Activated CD8-positive, alpha-beta memory T cell treated with anti-CD3 and anti-CD28 coated beads, Interleukin-2, amount 10 ng/mL, durations not matched to agents 7 days and 5 days (primary cell): ENCODE measurements around the gene EPB41L2. TPM values are rescaled to one million over a fixed set of nuclear protein-coding genes. Genes with fewer than 3 reads are reported as not detected.
"Not testable (repeated sequence)": the region's sequence is repeated elsewhere in the genome, so short reads cannot be mapped to it uniquely, and the experiment has no call there.

Experiments
- ATAC-seq: fragments of 150-1000 bp; cut with Tn5 transposase; one replicate; pipeline ENCODE4 v1.10.0; 2021; ENCODE audit warnings: moderate library complexity
- CTCF ChIA-PET: fragments of 350-600 bp; sonication (Branson Sonifier 250); formaldehyde crosslinking; loops from one replicate; lab custom pipeline; 2021; ENCODE audit warnings: antibody characterized with exemption; lab: Charles Lee
- DNase-seq: peaks from one replicate; pipeline ENCODE4 v3.0.0-alpha.2; 2020
- H3K27ac Mint-ChIP-seq: one replicate; pipeline ENCODE4 v1.8.0; 2021; ENCODE audit warnings: mild to moderate bottlenecking, mixed read lengths
- H3K27me3 Mint-ChIP-seq: one replicate; pipeline ENCODE4 v1.8.0; 2021; ENCODE audit warnings: mixed read lengths
- H3K36me3 Mint-ChIP-seq: one replicate; pipeline ENCODE4 v1.8.0; 2021; ENCODE audit warnings: mild to moderate bottlenecking, mixed read lengths
- H3K4me1 Mint-ChIP-seq: one replicate; pipeline ENCODE4 v1.8.0; 2021; ENCODE audit warnings: mixed read lengths
- H3K4me3 Mint-ChIP-seq: one replicate; pipeline ENCODE4 v1.8.0; 2021; ENCODE audit warnings: mild to moderate bottlenecking, moderate library complexity, mixed read lengths
- H3K9me3 Mint-ChIP-seq: one replicate; pipeline ENCODE4 v1.8.0; 2022; ENCODE audit warnings: low read depth, mixed read lengths
- total RNA-seq, 2 experiments: library from RNA; stranded (reverse); gene quantifications; one replicate each; pipeline ENCODE4 v1.2.3, GENCODE V29; 2021

Gene EPB41L2
- total RNA-seq, 2 experiments from 2014 or later = 32.8 to 58.0 TPM

- ATAC-seq (no peak), DNase-seq (no peak)
- H3K27me3 Mint-ChIP-seq = no peaks in the 10 kb centered on the region
- peaks cover 3% of the 10 kb centered on the region for H3K4me1 Mint-ChIP-seq
- H3K9me3 Mint-ChIP-seq = no peaks in the 10 kb centered on the region
- no peak overlapping the region for H3K27ac Mint-ChIP-seq
- H3K4me3 Mint-ChIP-seq = no peak overlapping the region
- CTCF ChIA-PET = interaction anchor here (1.4 kb wide), 1 partner anchor 29 kb away, joined by 4 read pairs; no protein-coding TSS in a partner anchor
- H3K36me3 Mint-ChIP-seq = peaks cover 5% of the 10 kb centered on the region
Observed at GRCh38 chr6:130815200-130816071, 247.6 kb downstream of the EPB41L2 start.

- ATAC-seq = no peak
- H3K4me1 Mint-ChIP-seq = peaks cover 3% of the 10 kb centered on the region
- H3K27me3 Mint-ChIP-seq = no peaks in the 10 kb centered on the region
- H3K36me3 Mint-ChIP-seq = peaks cover 5% of the 10 kb centered on the region
- H3K9me3 Mint-ChIP-seq = no peaks in the 10 kb centered on the region
- DNase-seq = no peak
- no peak overlapping the region for H3K27ac Mint-ChIP-seq
- CTCF ChIA-PET = interaction anchor here (1.4 kb wide), 1 partner anchor 30 kb away, joined by 4 read pairs; no protein-coding TSS in a partner anchor
- no peak overlapping the region for H3K4me3 Mint-ChIP-seq
Observed at GRCh38 chr6:130814506-130814905, 248.5 kb downstream of the EPB41L2 start.

DNA sequence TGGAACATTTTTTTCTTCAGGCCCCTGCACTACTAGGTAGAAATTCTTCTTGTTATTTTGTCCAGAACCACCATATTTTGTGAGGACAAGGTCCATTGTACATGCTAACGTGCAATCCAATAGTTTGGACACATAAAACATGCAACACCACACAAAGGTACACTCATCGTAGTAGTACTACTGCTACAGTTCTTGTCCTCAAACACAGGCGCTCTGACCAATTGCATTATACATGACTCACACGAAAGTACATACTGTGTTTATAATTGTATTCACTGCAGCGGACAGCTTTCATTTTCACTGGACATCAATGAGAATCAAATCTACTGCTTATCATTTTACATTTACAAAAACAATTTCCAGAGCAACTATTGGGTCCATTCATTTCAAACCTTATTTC lies 251.1 kb downstream of the EPB41L2 start:
- CTCF ChIA-PET = interaction anchor here (1.4 to 1.5 kb wide), 2 partner anchors 12 to 22 kb away, joined by 3 to 4 read pairs; no protein-coding TSS in a partner anchor
- ATAC-seq (no peak), DNase-seq (no peak)
- Mint-ChIP-seq H3K27ac (no peak overlapping the region), H3K9me3 (no peaks in the 10 kb centered on the region), H3K4me3 (no peak overlapping the region), H3K4me1 (no peaks in the 10 kb centered on the region), H3K36me3 (no peaks in the 10 kb centered on the region), H3K27me3 (peaks cover 6% of the 10 kb centered on the region)

- ATAC-seq = no peak
- no peak for DNase-seq
- peaks cover 6% of the 10 kb centered on the region for H3K27me3 Mint-ChIP-seq
- no peak overlapping the region for H3K4me3 Mint-ChIP-seq
- CTCF ChIA-PET = no interaction called here
- no peaks in the 10 kb centered on the region for H3K4me1 Mint-ChIP-seq
- no peaks in the 10 kb centered on the region for H3K9me3 Mint-ChIP-seq
- H3K36me3 Mint-ChIP-seq = no peaks in the 10 kb centered on the region
- no peak overlapping the region for H3K27ac Mint-ChIP-seq
Observed at GRCh38 chr6:130810307-130811030, 252.6 kb downstream of the EPB41L2 start.

DNA sequence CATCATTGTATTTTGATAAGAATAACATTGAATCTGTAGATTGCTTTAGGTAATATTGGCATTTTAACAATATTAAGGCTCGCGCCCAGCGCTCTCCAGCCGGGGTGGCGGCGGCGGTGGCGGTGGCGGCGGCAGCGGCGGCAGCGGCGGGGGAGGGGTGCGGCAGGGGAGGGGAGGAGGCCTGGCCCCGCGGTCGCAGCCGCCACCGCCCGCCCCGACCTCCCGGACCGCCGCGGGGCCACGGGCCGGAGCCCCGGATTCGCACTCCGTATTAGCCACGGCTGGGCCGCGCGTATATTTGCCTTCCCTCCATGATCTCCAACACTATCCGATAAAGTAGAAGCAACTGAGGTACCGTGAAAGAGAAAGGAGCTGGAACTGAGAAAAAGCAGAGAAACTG lies 261.7 kb downstream of the EPB41L2 start:
- CTCF ChIA-PET, H3K36me3 Mint-ChIP-seq, ATAC-seq: not testable (repeated sequence)

GRCh38 chr6:130797061-130797460 lies 266.0 kb downstream of the EPB41L2 start:
- CTCF ChIA-PET = no interaction called here
- H3K4me3 Mint-ChIP-seq = no peak overlapping the region
- peaks cover 3% of the 10 kb centered on the region for H3K36me3 Mint-ChIP-seq
- no peaks in the 10 kb centered on the region for H3K9me3 Mint-ChIP-seq
- no peak for DNase-seq
- peaks cover 2% of the 10 kb centered on the region for H3K27me3 Mint-ChIP-seq
- H3K4me1 Mint-ChIP-seq = no peaks in the 10 kb centered on the region
- H3K27ac Mint-ChIP-seq = no peak overlapping the region
- ATAC-seq = no peak

More for the DNA sequence above, 261.7 kb downstream of the EPB41L2 start:
- not testable (repeated sequence) for H3K27me3 Mint-ChIP-seq, H3K4me1 Mint-ChIP-seq, H3K4me3 Mint-ChIP-seq, H3K9me3 Mint-ChIP-seq, DNase-seq, H3K27ac Mint-ChIP-seq

DNA sequence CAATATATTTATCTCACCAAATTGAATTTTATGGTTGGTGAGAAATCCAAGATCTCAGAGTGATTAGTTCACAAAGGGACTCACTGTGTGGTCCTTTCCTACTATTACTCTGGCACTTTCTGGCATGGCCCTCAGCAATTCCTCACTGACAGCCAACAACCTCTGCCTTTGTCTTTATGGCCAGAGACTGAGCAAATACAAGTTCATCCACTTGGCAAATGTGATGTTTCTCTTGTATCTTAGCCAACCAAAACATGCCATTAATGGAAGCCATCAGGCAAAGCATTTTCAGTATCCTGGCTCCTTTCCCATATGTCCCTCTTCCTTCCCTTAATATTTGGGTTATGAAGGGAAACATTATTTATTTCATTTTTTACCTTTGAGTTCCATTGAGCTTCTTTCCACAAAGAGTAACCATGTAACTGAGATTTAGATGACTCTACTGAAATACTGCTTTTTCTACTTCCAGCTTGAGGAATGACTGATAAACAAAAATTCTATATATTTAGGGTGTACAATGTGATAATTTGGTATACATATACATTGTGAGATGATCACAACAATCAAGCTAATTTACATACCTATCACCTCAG lies 266.6 kb downstream of the EPB41L2 start:
- DNase-seq (no peak), ATAC-seq (no peak)
- Mint-ChIP-seq H3K27me3 (peaks cover 2% of the 10 kb centered on the region), H3K4me1 (no peaks in the 10 kb centered on the region), H3K27ac (no peak overlapping the region), H3K4me3 (no peak overlapping the region), H3K36me3 (peaks cover 1% of the 10 kb centered on the region), H3K9me3 (no peaks in the 10 kb centered on the region)
- CTCF ChIA-PET = no interaction called here

DNA sequence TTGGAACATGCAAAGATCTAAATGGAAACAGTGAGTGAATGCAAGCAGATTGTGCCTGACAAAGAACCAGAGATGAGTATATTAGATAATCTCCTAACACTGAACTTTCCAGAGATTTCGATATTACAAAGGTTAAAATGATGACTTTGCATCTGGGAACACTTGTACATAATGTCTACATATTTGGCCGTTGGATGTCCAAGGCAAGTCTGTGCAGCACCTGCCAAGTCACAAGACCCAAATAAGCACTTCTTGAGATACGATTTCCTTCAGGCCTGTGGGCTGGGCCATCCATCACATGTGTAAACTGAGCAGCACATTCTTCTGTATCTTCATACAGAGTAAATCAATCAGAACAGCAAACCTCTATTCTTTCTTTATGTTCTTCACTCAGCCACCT lies 268.3 kb downstream of the EPB41L2 start:
- Mint-ChIP-seq H3K36me3 (peaks cover 1% of the 10 kb centered on the region), H3K27me3 (peaks cover under 1% of the 10 kb centered on the region)
- DNase-seq = no peak

DNA sequence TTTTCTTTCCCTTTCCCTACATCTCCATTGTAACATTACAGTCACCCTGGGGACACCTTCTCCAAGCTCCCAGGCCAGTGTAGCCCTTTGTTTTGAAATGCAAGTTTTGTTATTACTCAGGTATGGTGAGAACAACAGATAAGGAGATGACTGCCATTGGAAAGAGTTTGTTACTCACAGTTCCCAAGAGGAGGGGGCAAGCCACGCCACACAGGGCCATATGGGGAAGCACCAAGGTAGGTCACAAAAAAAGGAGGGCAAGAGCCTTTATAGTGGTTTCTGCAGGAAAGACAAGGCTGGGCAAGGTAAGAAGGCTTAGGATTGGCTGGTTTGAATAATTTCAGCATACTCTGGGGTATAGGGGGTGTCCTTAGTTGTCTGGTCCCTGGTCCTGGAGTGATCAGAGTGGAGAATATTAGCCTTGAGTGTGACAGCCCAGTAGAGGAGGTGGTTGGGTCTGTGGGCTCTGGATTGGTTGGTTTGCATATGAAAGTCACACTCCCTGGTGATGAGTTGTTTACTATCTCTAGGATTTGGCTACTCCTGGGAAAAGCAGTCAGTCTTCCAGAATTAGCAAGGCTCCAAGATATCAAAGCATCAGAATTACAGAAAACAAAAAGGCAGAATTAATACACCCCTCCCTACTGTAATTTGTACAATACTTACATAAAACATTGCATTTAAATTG lies 268.9 kb downstream of the EPB41L2 start:
- H3K27ac Mint-ChIP-seq = no peak overlapping the region
- peaks cover 1% of the 10 kb centered on the region for H3K36me3 Mint-ChIP-seq
- no peaks in the 10 kb centered on the region for H3K9me3 Mint-ChIP-seq
- H3K27me3 Mint-ChIP-seq = no peaks in the 10 kb centered on the region
- no peak for DNase-seq
- no peaks in the 10 kb centered on the region for H3K4me1 Mint-ChIP-seq
- ATAC-seq = no peak
- CTCF ChIA-PET = no interaction called here
- H3K4me3 Mint-ChIP-seq = no peak overlapping the region

More for the DNA sequence above, 268.3 kb downstream of the EPB41L2 start:
- Mint-ChIP-seq H3K4me3 (no peak overlapping the region), H3K27ac (no peak overlapping the region), H3K9me3 (no peaks in the 10 kb centered on the region), H3K4me1 (no peaks in the 10 kb centered on the region)
- ATAC-seq = no peak
- CTCF ChIA-PET = interaction anchor here (0.7 kb wide), 1 partner anchor 17 kb away, joined by 4 read pairs; no protein-coding TSS in a partner anchor

Other genes starting within 250 kb of the EPB41L2 start
- not detected for gene SMLR1, start 235.8 kb downstream of the EPB41L2 start, total RNA-seq
- gene AKAP7, start 72.2 kb upstream of the EPB41L2 start, total RNA-seq = 10 to 100 TPM in 1 of 2 experiments, 1 to 10 TPM in 1; 7.3 to 10.3 TPM